ENCODE data around the gene SYCP3.
A peak's percentile ranks its signal among the peaks of the same experiment; 100 is the strongest.

The SYCP3 gene

DNA sequence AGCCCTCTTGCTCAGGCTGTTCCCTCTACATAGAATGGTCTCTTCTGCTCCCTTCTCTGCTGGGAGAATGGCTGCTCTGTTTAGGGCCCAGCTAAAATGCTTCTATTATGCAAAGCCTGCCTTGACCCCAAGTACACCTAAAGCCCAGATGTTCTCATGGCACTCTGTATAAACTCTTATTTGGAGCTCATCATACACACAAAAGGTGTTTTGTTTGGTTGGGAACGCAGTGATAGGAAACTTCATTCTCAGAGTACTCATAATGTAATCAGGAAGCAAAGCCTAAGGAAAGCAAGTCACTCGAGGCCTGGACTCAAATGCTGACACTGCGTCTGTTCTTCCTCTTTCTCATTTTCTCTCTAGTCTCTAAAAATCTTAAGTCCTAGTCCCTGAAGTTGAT lies 38.2 kb upstream of the SYCP3 start:
- H3K27me3 ChIP-seq (ENCODE audit: insufficient read depth, low read length, poor library complexity): no peaks in the 10 kb centered on the region
- H3K9ac ChIP-seq (ENCODE audit: low read depth, low read length): no peak overlapping the region
- H4K20me1 ChIP-seq (ENCODE audit: insufficient read depth, low read length): peaks cover 3% of the 10 kb centered on the region; the same call in 1 of the 2 replicates
- H3K4me2 ChIP-seq (ENCODE audit: insufficient read depth, low read length): no peak overlapping the region
- peaks cover 52% of the 10 kb centered on the region for H3K36me3 ChIP-seq (ENCODE audit: insufficient read depth, low read length)
- no peak for TF ChIP-seq EZH2 (IDR thresholded peaks at IDR 0.05; ENCODE audit: borderline replicate concordance, low read depth, low read length, severe bottlenecking)
- TF ChIP-seq, protein P1, sequence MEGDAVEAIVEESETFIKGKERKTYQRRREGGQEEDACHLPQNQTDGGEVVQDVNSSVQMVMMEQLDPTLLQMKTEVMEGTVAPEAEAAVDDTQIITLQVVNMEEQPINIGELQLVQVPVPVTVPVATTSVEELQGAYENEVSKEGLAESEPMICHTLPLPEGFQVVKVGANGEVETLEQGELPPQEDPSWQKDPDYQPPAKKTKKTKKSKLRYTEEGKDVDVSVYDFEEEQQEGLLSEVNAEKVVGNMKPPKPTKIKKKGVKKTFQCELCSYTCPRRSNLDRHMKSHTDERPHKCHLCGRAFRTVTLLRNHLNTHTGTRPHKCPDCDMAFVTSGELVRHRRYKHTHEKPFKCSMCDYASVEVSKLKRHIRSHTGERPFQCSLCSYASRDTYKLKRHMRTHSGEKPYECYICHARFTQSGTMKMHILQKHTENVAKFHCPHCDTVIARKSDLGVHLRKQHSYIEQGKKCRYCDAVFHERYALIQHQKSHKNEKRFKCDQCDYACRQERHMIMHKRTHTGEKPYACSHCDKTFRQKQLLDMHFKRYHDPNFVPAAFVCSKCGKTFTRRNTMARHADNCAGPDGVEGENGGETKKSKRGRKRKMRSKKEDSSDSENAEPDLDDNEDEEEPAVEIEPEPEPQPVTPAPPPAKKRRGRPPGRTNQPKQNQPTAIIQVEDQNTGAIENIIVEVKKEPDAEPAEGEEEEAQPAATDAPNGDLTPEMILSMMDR (IDR thresholded peaks at IDR 0.05; ENCODE audit: borderline replicate concordance, extremely low read depth, low read length, poor library complexity, severe bottlenecking): no peak
- H3K9me3 ChIP-seq (ENCODE audit: insufficient read depth, low read length, severe bottlenecking): no peaks in the 10 kb centered on the region
- no peaks in the 10 kb centered on the region for H3K79me2 ChIP-seq (ENCODE audit: insufficient read depth, low read length)
- DNase-seq: no peak
- no peak overlapping the region for H2AFZ ChIP-seq (ENCODE audit: low read depth, low read length)
- H3K4me3 ChIP-seq (ENCODE audit: low read depth in 1 of 2, low read length in 2 of 2): no peak overlapping the region
- H3K4me1 ChIP-seq (ENCODE audit: insufficient read depth, low read length): peaks cover 52% of the 10 kb centered on the region
- ATAC-seq (ENCODE audit: insufficient read depth, low read depth): no peak
- H3K27ac ChIP-seq (ENCODE audit: low read length): peak overlapping the region; percentile 85

DNA sequence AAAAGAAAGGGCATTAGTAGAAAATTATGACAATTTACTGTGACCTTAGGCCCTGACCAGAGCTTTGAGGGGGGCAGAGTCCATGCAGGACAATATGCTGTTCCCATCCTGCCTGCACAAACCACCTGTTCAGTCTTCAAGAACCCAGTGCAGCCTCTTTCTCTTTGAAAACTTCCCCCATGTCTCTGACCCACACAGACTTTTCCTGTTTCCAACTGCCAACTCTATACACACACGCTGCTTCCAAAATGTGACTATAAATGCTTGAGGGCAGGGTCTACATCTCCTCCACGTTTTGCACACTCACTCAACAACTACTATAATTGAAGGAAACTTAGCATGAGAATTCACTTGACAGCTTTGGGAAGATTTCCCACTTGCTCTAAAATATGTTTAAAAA lies 36.6 kb upstream of the SYCP3 start:
- Histone ChIP-seq H2AFZ (ENCODE audit: low read depth, low read length) (0 out of 2 replicates have a peak overlapping the region, but pooled peaks have one; percentile 24), H3K27ac (ENCODE audit: low read length) (peak overlapping the region; percentile 85), H4K20me1 (ENCODE audit: insufficient read depth, low read length) (peaks cover 3% of the 10 kb centered on the region; the same call in 1 of the 2 replicates), H3K9ac (ENCODE audit: low read depth, low read length) (peak overlapping the region; percentile 46), H3K27me3 (ENCODE audit: insufficient read depth, low read length, poor library complexity) (no peaks in the 10 kb centered on the region), H3K4me3 (ENCODE audit: low read depth in 1 of 2, low read length in 2 of 2) (no peak overlapping the region), H3K36me3 (ENCODE audit: insufficient read depth, low read length) (peaks cover 55% of the 10 kb centered on the region), H3K4me1 (ENCODE audit: insufficient read depth, low read length) (peaks cover 56% of the 10 kb centered on the region), H3K79me2 (ENCODE audit: insufficient read depth, low read length) (no peaks in the 10 kb centered on the region), H3K4me2 (ENCODE audit: insufficient read depth, low read length) (0 out of 2 replicates have a peak overlapping the region, but pooled peaks have one; percentile 9), H3K9me3 (ENCODE audit: insufficient read depth, low read length, severe bottlenecking) (no peaks in the 10 kb centered on the region)
- DNase-seq: peak; percentile 60
- TF ChIP-seq EZH2 (IDR thresholded peaks at IDR 0.05; ENCODE audit: borderline replicate concordance, low read depth, low read length, severe bottlenecking): no peak
- TF ChIP-seq, protein P1 (IDR thresholded peaks at IDR 0.05; ENCODE audit: borderline replicate concordance, extremely low read depth, low read length, poor library complexity, severe bottlenecking): no peak
- peak; percentile 80 for ATAC-seq (ENCODE audit: insufficient read depth, low read depth)

DNA sequence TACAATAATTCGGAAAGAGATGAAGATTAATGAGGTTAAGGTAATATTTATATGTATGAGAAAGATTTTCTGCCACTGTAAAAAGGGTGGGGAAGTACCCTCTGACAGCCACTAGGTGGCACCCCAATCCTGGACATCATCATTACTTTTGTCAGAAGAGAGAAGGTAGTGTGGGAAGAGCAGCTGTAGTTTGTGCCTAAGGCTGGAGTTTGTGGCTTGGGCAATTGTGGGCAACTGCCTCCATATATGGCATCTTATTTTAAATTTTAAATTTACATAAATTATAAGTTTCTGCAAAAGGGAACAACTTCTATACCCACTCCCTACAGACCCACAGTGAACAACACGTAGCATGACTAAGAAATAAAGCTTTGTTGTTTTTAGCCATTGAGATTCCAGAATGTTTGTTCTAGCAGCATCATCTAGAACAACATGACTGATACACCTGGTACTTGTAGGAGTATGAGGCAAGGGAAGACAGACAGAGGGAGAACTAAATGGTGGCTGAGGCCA lies 34.4 kb upstream of the SYCP3 start:
- H3K4me2 ChIP-seq (ENCODE audit: insufficient read depth, low read length): no peak overlapping the region
- peak overlapping the region; percentile 75 for H3K27ac ChIP-seq (ENCODE audit: low read length)
- DNase-seq (peak; percentile 77), ATAC-seq (ENCODE audit: insufficient read depth, low read depth) (peak; percentile 77)
- peaks cover 3% of the 10 kb centered on the region; the same call in 1 of the 2 replicates for H4K20me1 ChIP-seq (ENCODE audit: insufficient read depth, low read length)
- peaks cover 56% of the 10 kb centered on the region for H3K4me1 ChIP-seq (ENCODE audit: insufficient read depth, low read length)
- H3K36me3 ChIP-seq (ENCODE audit: insufficient read depth, low read length): peaks cover 54% of the 10 kb centered on the region
- H3K4me3 ChIP-seq (ENCODE audit: low read depth in 1 of 2, low read length in 2 of 2): no peak overlapping the region
- no peaks in the 10 kb centered on the region for H3K79me2 ChIP-seq (ENCODE audit: insufficient read depth, low read length)
- TF ChIP-seq, protein P1 (IDR thresholded peaks at IDR 0.05; ENCODE audit: borderline replicate concordance, extremely low read depth, low read length, poor library complexity, severe bottlenecking): peak; percentile 93
- no peak for TF ChIP-seq EZH2 (IDR thresholded peaks at IDR 0.05; ENCODE audit: borderline replicate concordance, low read depth, low read length, severe bottlenecking)
- H3K27me3 ChIP-seq (ENCODE audit: insufficient read depth, low read length, poor library complexity): no peaks in the 10 kb centered on the region
- no peak overlapping the region for H3K9ac ChIP-seq (ENCODE audit: low read depth, low read length)
- no peak overlapping the region for H2AFZ ChIP-seq (ENCODE audit: low read depth, low read length)
- H3K9me3 ChIP-seq (ENCODE audit: insufficient read depth, low read length, severe bottlenecking): no peaks in the 10 kb centered on the region

Data from DND-41 (cell line).